Fibroblast of gingiva (primary cell): Measurements from ENCODE around the gene ZNF823.

ENCODE experiments used
- DNase-seq: peaks from one replicate; pipeline ENCODE4 v3.0.0-alpha.2; 2011; ENCODE audit warnings: low read depth

ZNF823 gene

GRCh38 chr19:11737964-11738745 lies 591 bp downstream of the ZNF823 start:
- peak; percentile 9 for DNase-seq

- DNase-seq, result peak; percentile 27
Observed at GRCh38 chr19:11736696-11737095, 2.0 kb downstream of the ZNF823 start.

GRCh38 chr19:11735375-11735774 lies 3.4 kb downstream of the ZNF823 start:
- no peak for DNase-seq

- no peak for DNase-seq
Observed at GRCh38 chr19:11729586-11729985, 9.2 kb downstream of the ZNF823 start.

- no peak for DNase-seq
Observed at GRCh38 chr19:11722414-11722813, 16.3 kb downstream of the ZNF823 start.

- DNase-seq, result no peak
Observed at GRCh38 chr19:11721681-11722080, 17.1 kb downstream of the ZNF823 start.

GRCh38 chr19:11710313-11710712 lies 28.4 kb downstream of the ZNF823 start:
- DNase-seq, result no peak

- DNase-seq, result no peak
Observed at GRCh38 chr19:11708457-11708856, 30.3 kb downstream of the ZNF823 start.

- no peak for DNase-seq
Observed at GRCh38 chr19:11705474-11705873, 33.3 kb downstream of the ZNF823 start.

- no peak for DNase-seq
Observed at GRCh38 chr19:11704626-11705025, 34.1 kb downstream of the ZNF823 start.

GRCh38 chr19:11699931-11700794 lies 38.6 kb downstream of the ZNF823 start:
- DNase-seq, result peak; percentile 5

GRCh38 chr19:11698231-11698630 lies 40.5 kb downstream of the ZNF823 start:
- no peak for DNase-seq

GRCh38 chr19:11697284-11697855 lies 41.4 kb downstream of the ZNF823 start:
- no peak for DNase-seq

- peak; percentile 84 for DNase-seq
Observed at GRCh38 chr19:11694533-11695439, 44.0 kb downstream of the ZNF823 start.

- DNase-seq, result peak; percentile 87
Observed at GRCh38 chr19:11693505-11694499, 44.9 kb downstream of the ZNF823 start.

- no peak for DNase-seq
Observed at GRCh38 chr19:11692127-11692790, 46.5 kb downstream of the ZNF823 start.

GRCh38 chr19:11685676-11686650 lies 52.8 kb downstream of the ZNF823 start:
- no peak for DNase-seq

GRCh38 chr19:11684987-11685675 lies 53.6 kb downstream of the ZNF823 start:
- DNase-seq, result no peak
